ENCODE data around the gene SEC14L5. TPM values are rescaled to one million over a fixed set of nuclear protein-coding genes. Genes with fewer than 3 reads are reported as not detected.

Gene SEC14L5
- total RNA-seq = 1 to 10 TPM; 1.0 to 1.8 (median 1.4) TPM

- TF ChIP-seq POLR2A (IDR thresholded peaks at IDR 0.05) (no peak), POLR2AphosphoS5 (IDR thresholded peaks at IDR 0.05) (no peak), CTCF (IDR thresholded peaks at IDR 0.05) (no peak), EP300 (IDR thresholded peaks at IDR 0.05) (no peak)
- Histone ChIP-seq H3K36me3 (no peaks in the 10 kb centered on the region), H3K4me1 (peaks cover 28% of the 10 kb centered on the region), H3K4me3 (peak within 1 kb of the TSS; percentile 51), H3K27ac (no peak within 1 kb of the TSS), H3K9me3 (no peaks in the 10 kb centered on the region), H3K27me3 (no peaks in the 10 kb centered on the region)
- WGBS = 1% methylated on average over 31 of the region's 56 CpGs
- peak; percentile 98 to 99 for DNase-seq (ENCODE audit: low spot score in 2 of 2)
Observed at GRCh38 chr16:4957720-4958509, at the start of gene SEC14L5. Gene SEC14L5 (plus strand): TSS chr16:4958330. CDS start chr16:4959324, 994 bp downstream.

GRCh38 chr16:4908854-4909401 is 49.2 kb upstream of the SEC14L5 start:
- H3K9me3 ChIP-seq = no peaks in the 10 kb centered on the region
- WGBS = 78% methylated on average over 5 of the region's 5 CpGs
- no peaks in the 10 kb centered on the region for H3K27me3 ChIP-seq
- TF ChIP-seq POLR2A (IDR thresholded peaks at IDR 0.05) (no peak), EP300 (IDR thresholded peaks at IDR 0.05) (no peak), POLR2AphosphoS5 (IDR thresholded peaks at IDR 0.05) (no peak), CTCF (IDR thresholded peaks at IDR 0.05) (no peak)
- H3K4me1 ChIP-seq = peaks cover 3% of the 10 kb centered on the region
- no peak overlapping the region for H3K27ac ChIP-seq
- no peak overlapping the region for H3K4me3 ChIP-seq
- no peak for DNase-seq (ENCODE audit: low spot score in 2 of 2)
- peaks cover 20% of the 10 kb centered on the region for H3K36me3 ChIP-seq

GRCh38 chr16:4909825-4910224 is 48.3 kb upstream of the SEC14L5 start:
- 81% methylated on average over 7 of the region's 7 CpGs for WGBS
- H3K9me3 ChIP-seq = no peaks in the 10 kb centered on the region
- no peak for TF ChIP-seq POLR2AphosphoS5 (IDR thresholded peaks at IDR 0.05)
- no peak for TF ChIP-seq EP300 (IDR thresholded peaks at IDR 0.05)
- no peak for TF ChIP-seq POLR2A (IDR thresholded peaks at IDR 0.05)
- TF ChIP-seq CTCF (IDR thresholded peaks at IDR 0.05) = no peak
- H3K36me3 ChIP-seq = peaks cover 17% of the 10 kb centered on the region
- H3K27me3 ChIP-seq = no peaks in the 10 kb centered on the region
- peaks cover 3% of the 10 kb centered on the region for H3K4me1 ChIP-seq
- no peak overlapping the region for H3K4me3 ChIP-seq
- no peak for DNase-seq (ENCODE audit: low spot score in 2 of 2)
- H3K27ac ChIP-seq = no peak overlapping the region

GRCh38 chr16:4910828-4911227 is 47.3 kb upstream of the SEC14L5 start:
- peaks cover 3% of the 10 kb centered on the region for H3K4me1 ChIP-seq
- WGBS = 87% methylated on average over 12 of the region's 12 CpGs
- no peaks in the 10 kb centered on the region for H3K9me3 ChIP-seq
- H3K27me3 ChIP-seq = no peaks in the 10 kb centered on the region
- no peak for DNase-seq (ENCODE audit: low spot score in 2 of 2)
- H3K36me3 ChIP-seq = peaks cover 17% of the 10 kb centered on the region
- TF ChIP-seq POLR2AphosphoS5 (IDR thresholded peaks at IDR 0.05) (no peak), CTCF (IDR thresholded peaks at IDR 0.05) (no peak), POLR2A (IDR thresholded peaks at IDR 0.05) (no peak), EP300 (IDR thresholded peaks at IDR 0.05) (no peak)
- H3K27ac ChIP-seq = no peak overlapping the region
- no peak overlapping the region for H3K4me3 ChIP-seq

GRCh38 chr16:4911970-4912386 is 46.2 kb upstream of the SEC14L5 start:
- Histone ChIP-seq H3K4me3 (no peak overlapping the region), H3K27me3 (no peaks in the 10 kb centered on the region), H3K27ac (no peak overlapping the region), H3K9me3 (no peaks in the 10 kb centered on the region), H3K36me3 (peaks cover 17% of the 10 kb centered on the region), H3K4me1 (peaks cover 10% of the 10 kb centered on the region)
- peak in 1 of 3 donors; percentile 16 for TF ChIP-seq POLR2AphosphoS5 (IDR thresholded peaks at IDR 0.05)
- TF ChIP-seq CTCF (IDR thresholded peaks at IDR 0.05) = no peak
- no peak for TF ChIP-seq POLR2A (IDR thresholded peaks at IDR 0.05)
- no peak for TF ChIP-seq EP300 (IDR thresholded peaks at IDR 0.05)
- 57% methylated on average over 6 of the region's 6 CpGs for WGBS
- no peak for DNase-seq (ENCODE audit: low spot score in 2 of 2)

Measured in suprapubic skin (tissue), 4 donors.